GM21619 (cell line): ENCODE data around the gene SH3RF3.

Experiments
- ATAC-seq: cut with Tn5 transposase; IDR thresholded peaks from one replicate; pipeline ENCODE4 v1.9.1; 2021; ENCODE audit not compliant: unreplicated experiment

SH3RF3 gene

GRCh38 chr2:109231996-109232705 lies 103.1 kb downstream of the SH3RF3 start:
- no peak for ATAC-seq

DNA sequence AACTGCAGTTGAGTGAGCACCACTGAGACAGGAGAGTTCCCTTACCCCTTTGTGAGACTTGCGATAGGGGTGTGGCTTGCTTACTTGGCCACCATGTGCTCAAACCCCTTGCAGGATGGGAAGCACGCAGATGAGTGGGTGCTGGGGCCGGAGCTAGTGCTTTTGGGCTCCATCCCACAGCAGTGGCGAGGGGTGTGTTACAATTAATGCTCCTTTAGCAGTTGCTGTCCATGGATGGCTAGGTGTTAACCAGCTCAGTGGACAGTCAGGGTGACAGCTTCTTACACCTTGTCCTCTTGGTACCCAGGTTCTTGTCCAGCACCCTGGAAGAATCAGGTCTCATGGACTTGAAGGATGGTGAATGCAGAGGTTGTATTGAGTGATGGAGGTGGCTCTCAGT lies 103.9 kb downstream of the SH3RF3 start:
- ATAC-seq: no peak

DNA sequence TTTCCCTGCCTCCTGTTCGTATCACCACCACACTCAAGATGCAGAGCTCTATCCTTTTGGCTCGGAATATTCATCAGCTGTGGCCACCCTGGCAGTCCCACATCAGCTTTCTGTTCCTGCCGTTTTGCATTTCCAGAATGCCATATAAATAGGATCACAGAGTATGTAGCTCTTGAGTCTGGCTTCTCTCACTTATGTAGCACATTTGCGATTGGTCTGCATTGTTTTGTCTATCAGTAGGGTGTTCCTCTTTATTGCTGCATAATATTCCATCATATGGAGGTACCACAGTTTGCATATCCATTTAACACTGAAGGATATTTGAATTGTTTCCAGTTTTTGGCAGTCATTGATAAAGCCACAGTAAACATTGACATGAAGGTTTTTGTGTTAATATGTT lies 104.6 kb downstream of the SH3RF3 start:
- ATAC-seq: no peak

DNA sequence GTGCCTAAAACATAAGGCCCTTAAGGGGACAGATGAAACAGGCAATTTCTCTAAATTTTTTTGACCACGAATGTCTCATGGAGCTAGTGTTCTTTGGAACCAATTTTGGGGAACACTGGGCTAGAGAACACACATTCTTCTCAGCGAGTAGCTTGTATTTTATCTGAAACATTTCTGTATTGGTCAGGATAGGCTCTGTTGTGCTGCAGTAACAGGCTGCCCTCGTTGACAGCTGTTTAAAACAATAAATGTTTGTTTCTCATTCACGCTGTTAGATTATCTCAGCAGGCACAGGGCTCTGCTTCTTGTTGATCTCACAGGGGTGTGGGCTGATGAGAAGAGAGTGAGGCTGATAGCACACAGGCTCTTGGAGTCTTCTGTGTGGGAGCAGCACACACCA lies 105.3 kb downstream of the SH3RF3 start:
- ATAC-seq: no peak

DNA sequence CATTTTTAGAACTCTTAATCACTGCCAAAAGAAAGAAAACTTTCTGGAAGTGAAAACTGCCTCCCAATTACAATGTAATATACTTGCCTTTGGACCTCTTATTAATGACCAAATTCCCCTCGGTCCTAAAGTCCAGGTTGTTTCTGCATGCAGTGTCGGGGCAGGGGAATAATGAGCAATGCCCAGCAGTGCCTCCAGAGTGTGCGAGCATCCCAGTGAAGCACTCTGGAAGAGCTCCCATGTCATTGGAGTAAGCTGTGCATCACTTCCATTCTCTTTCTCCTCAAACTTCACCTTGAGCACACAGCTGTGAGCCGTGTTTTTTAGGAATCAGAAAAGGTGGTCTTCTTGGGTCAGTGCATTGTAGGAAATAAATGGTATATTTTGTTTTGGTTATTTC lies 107.1 kb downstream of the SH3RF3 start:
- no peak for ATAC-seq

DNA sequence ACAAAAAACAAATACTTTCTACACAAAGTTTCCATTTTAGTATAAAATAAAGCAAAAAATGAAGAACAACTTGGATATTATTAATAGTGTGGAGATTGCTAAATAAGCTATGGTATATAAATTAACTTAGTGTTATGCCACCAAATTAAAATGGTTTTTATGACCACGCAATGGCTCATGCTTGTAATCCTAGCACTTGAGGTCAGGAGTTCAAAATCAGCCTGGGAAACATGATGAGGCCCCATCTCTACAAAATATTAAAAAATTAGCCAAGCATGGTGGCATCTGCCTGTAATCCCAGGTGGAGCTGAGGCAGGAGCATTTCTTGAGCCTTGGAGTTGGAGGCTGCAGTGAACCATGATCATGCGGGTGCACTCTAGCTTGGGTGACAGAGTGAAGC lies 108.8 kb downstream of the SH3RF3 start:
- ATAC-seq: no peak

DNA sequence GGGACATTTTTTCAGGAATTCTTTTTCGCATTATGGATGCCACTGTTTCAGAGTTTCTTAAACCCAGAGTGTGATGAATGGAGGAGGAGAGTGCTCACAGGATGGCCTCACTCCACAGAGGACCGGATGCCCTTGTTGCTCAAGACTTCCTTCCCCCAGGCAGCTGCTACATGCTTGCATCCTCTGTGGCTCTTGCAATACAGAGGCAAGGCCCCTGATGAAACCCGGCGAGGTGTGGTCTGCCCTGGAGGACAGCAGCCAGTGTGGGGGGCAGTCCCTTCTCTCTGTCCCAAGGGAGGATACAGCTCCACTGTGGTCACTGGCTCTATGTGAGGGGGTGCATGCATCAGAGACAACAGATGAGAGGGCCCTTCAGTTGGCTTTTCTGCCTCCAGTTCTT lies 109.6 kb downstream of the SH3RF3 start:
- peak; percentile 97 for ATAC-seq

DNA sequence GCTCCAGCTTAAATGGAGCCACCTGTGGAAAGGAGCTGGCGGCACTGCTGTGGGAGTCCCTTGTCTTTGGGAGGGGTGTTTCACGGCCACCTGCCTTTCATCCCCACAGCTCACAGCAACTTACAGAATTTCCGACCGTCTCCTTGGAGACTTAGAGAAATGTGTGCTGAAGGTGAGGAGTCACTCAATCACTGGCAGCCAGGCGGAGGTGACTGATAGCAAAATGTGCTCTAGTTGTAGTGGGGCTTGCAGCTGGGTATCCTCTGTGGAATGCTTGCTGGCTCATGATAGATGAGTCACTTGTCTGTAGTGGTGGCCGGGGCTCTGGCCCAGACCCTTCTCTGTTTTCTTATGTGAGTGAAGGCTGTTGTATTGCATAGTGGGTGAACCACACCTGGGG lies 110.7 kb downstream of the SH3RF3 start:
- ATAC-seq: no peak

GRCh38 chr2:109242210-109242653 lies 113.2 kb downstream of the SH3RF3 start:
- no peak for ATAC-seq

DNA sequence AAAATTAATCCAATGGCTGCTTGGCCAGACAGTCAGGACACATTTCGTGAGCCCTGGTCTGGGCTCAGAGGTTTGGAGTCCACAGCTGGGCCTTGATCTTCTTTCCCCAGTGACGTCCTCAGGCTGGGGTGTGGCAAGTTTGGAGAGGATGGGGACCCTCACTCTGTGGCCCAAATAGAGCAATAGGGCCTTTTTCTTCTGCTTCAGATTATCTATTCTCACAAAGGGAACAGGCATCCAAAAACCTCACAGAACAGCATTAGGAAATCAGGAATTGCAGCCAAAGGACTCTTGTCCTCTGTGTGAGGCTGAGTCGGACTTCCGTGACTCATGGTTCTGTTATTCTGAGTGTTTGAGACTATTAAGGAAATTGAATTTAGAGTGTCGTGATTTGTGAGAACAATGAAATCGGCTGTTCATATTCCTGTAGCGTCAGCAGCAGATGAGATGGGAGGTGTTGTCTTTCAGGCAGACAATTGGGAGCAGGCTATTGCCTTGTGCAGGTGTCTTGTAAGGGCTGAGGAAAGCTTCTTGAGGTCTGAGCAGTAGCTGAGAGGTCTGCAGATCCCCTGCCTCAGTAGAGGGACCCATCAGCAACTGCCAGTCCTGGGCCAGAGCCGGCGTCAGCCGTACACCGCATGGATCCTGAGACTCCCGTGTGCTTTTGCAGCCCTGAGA lies 113.8 kb downstream of the SH3RF3 start:
- no peak for ATAC-seq

DNA sequence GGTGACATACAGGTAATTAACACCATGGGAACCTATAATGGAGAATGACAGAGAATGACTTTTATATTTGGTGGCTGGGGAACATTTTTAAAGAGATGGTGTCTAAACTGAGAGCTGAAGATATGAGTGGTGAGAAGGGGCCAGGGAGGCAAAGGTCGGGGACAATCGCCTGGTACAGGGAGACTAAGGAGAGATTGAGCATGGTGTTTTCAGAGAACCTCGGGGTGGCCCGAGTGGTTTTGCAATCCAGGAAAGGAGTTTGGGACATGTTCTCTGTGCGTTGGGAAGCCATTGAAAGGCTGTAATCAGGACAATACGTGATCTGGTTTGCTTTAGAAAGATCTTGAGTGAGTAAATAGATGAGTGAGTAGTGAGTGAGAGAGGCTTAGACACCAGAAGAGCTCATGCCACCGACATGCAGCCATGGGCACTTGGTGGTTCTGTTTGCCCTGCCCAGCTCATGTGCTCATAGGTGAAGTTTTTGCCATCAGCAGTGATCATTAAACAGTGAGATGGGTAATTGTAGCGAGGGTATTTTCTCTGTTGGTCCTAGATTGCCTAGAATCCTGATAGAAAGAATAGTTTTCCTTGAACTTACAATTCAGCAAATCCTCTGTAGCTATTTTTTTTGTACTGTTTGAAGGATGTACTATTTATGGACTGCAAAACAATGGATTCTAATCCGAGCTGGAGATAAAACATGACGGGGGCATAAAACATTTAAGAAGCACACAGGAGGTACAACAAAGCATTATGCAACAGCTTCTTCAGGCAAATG lies 114.7 kb downstream of the SH3RF3 start:
- ATAC-seq: no peak

DNA sequence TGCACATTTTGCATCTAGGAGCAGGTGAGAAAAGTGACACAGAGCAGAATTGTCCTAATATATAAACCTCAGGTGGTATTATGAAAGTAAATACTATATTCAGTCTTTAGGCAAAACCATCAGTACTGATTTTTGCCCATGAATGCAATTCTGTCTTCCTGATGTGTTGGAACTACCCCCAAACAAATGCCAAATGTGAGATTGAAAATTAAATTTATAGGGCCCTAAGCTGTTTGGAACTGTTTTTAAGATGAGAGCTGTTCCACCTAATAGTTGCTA lies 115.2 kb downstream of the SH3RF3 start:
- ATAC-seq: no peak

GRCh38 chr2:109244750-109245382 lies 115.9 kb downstream of the SH3RF3 start:
- ATAC-seq: no peak

DNA sequence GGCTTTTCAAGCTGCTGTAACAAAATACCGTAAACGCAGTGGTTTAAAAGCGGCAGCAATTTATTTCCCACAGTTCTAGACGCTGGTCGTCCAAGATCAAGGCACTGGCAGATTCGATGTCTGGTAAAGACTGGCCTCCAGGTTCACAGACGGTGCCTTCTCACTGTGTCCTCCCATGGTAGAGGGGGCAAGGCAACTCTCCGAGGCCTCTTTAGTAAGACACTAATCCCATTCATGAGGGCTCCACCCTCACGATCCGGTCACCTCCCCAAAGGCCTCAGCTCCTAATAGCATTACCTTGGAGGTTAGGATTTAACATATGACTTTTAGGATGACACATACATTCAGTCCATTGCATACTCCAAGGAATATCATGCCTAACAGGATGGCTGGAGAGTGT lies 117.2 kb downstream of the SH3RF3 start:
- no peak for ATAC-seq

- no peak for ATAC-seq
Observed at GRCh38 chr2:109246616-109247015, 117.6 kb downstream of the SH3RF3 start.

DNA sequence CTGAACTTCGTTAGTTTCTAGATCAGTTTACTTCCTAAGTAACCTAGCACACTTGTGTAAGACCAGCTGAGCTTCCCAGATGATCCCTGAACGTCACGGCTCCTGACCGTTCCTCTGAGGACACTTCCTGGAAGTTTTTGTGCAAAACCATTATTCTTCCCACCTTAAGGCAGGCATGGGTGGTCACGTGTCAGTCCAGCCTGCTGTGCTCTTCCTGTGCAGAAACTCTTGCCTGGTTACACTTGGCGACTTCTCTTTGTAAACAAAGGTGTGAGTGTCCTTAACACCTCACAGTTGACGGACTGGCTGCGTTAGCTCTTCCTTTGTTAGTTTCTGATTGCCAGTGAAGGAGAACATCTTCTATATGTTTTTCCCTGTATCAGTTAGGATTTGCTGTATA lies 118.3 kb downstream of the SH3RF3 start:
- no peak for ATAC-seq

DNA sequence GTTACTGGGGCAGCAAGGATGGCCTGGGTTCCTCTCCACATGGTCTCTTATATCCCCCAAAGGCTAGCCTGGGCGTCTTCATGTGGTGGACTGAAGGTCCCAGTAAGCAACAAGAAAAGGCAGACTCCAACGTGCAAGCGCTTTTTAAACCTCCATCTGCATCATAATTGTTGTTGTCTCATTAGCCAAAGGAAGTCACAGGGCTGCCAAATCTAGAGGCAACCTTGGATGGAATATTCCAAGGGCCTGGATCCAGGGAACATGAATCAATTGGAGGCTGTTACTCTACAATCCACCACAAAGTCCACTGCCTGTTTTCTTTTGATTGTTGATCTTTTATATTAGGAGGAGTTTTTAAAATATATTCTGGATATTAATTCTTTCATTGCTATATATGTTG lies 118.8 kb downstream of the SH3RF3 start:
- no peak for ATAC-seq

DNA sequence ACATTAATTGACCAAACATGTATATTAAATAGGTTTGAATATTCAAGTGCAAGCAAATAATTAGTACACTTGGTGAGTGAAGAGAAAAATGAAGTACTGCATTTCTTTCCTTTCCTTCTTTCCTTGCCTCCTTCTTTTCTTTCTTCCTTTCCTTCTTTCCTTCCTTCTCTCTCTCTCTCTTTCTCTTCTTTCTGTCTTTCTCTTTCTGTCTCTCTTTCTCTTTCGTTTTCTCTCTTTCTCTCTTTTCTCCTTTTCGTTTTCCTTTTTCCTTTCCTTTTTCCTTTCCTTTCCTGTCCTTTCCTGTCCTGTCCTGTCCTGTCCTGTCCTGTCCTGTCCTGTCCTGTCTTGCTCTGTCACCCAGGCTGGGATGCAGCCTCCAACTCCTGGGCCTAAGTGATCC lies 119.6 kb downstream of the SH3RF3 start:
- ATAC-seq: no peak

- no peak for ATAC-seq
Observed at GRCh38 chr2:109253217-109253616, 124.2 kb downstream of the SH3RF3 start.

DNA sequence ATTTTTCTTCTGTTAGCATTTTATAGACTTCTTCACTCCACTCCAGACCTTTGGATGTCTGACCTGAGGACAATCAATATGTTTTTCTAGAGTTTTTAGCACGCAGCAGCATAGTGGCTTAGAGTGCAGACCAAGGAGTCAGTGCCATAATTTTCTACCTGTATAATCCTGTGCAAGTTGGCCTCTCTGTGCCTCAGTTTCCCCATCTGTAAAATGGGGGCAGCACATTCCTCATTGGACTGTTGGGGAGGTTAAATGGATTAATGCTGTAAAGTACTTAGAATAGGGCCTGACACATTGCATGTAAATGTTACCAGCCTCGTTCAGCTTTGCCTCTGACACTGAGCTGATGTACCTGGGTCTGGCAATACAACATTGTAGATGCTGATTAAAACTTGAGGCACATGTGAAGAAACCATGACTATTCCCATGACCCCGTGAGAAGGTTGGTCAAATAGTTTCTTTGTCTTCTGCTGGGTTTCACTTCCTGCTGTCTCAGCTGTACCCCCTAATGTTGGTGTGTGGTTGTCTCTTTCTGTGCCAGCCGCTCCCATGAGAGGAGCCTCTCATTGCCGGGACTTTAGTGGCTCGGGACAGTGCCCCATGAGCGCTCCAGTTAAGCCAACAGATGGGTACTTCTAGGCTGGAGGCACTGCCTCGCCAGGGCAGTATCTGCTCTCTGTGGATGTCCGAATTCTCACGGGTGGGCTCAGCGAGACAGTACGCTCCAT lies 125.3 kb downstream of the SH3RF3 start:
- peak; percentile 58 for ATAC-seq

DNA sequence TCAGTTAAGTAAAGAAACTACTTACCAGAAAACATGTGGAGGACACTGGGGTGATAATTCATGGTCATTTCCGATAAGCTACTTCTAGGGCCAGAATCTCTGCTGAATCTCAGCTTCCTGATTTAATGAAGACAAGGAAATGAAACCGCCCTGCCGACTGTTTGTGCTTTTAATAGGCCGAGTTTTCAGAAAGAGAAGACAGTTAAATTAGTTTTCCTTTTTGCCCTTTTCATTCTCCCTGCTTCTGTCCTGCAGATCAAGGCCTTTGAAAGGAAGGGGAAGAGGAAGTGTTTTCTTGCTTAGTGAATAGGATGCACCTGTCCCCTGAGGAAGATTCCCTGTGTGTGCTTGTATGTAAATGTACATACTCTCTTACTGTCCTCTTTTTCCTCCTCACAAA lies 126.6 kb downstream of the SH3RF3 start:
- no peak for ATAC-seq
